ENCODE results near the gene AQP1.

The AQP1 gene

DNA sequence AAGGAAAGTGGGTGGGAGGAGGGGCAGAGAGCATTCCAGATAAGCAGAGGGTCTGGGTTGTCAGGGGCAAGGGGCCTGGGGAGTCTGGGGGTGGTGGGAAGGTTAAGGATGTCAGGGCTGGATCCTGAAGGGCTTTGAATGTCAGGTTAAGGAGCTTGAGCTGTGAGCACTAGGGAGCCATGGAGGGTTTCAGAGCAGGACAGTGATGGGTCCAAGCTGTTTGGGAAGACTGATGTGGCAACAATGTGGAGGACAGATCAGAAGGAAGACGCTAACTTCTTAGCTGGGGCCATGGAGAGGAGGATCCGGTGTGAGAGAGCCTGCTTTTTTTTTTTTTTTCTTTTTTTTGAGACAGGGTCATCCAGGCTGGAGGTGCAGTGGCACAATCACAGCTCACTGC, 13.9 kb upstream of the AQP1 start:
- TF ChIP-seq, protein P1, sequence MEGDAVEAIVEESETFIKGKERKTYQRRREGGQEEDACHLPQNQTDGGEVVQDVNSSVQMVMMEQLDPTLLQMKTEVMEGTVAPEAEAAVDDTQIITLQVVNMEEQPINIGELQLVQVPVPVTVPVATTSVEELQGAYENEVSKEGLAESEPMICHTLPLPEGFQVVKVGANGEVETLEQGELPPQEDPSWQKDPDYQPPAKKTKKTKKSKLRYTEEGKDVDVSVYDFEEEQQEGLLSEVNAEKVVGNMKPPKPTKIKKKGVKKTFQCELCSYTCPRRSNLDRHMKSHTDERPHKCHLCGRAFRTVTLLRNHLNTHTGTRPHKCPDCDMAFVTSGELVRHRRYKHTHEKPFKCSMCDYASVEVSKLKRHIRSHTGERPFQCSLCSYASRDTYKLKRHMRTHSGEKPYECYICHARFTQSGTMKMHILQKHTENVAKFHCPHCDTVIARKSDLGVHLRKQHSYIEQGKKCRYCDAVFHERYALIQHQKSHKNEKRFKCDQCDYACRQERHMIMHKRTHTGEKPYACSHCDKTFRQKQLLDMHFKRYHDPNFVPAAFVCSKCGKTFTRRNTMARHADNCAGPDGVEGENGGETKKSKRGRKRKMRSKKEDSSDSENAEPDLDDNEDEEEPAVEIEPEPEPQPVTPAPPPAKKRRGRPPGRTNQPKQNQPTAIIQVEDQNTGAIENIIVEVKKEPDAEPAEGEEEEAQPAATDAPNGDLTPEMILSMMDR (IDR thresholded peaks at IDR 0.05; ENCODE audit: borderline replicate concordance, control extremely low read depth, extremely low read depth, insufficient read depth, missing control alignments), result no peak
- no peak for DNase-seq (ENCODE audit: low spot score)
- in situ Hi-C loops (cut with MboI; ENCODE audit: low sequenced_read_pairs, unreplicated experiment), result no loop called here

DNA sequence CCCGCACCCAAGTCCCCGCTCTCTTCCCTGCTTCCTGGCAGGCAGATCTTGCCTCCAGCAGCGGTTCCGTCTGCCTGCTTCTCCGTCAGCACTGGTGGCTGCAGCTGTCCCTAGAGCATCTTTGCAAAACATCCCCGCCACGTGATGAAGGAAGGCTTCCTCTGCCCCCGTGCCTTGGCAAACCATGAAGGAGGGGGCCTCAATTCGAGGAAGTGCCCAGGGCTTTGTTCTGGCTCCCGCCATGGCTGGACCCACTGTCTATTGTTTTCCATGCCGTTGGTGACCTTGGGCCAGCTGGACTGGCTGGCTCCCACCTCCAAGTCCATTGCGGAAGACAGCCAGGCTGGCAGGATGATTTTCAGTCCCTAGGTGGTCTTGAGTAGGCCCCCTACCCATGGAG, 13.2 kb upstream of the AQP1 start:
- no peak for DNase-seq (ENCODE audit: low spot score)
- in situ Hi-C loops (cut with MboI; ENCODE audit: low sequenced_read_pairs, unreplicated experiment), result no loop called here
- TF ChIP-seq, protein P1 (IDR thresholded peaks at IDR 0.05; ENCODE audit: borderline replicate concordance, control extremely low read depth, extremely low read depth, insufficient read depth, missing control alignments), result no peak

DNA sequence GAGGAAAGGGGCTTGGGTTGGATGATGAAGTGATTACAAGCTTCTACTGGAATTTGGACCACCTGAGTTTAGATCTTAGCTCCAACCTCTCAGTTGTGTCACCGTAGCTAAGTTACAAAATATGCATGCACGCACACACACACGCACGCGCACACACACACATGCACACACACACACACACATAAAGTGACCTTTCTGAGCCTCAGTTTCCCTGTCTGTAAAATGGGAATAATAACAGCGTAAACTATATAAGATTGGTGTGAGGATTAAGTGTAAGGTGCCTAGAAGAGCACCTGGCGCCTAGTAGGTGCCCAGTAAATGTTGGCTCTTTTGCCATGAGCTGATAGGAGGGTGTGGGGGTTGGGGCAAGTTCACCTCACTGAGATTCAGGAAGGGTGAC, 12.6 kb upstream of the AQP1 start:
- DNase-seq (ENCODE audit: low spot score), result no peak
- TF ChIP-seq, protein P1 (IDR thresholded peaks at IDR 0.05; ENCODE audit: borderline replicate concordance, control extremely low read depth, extremely low read depth, insufficient read depth, missing control alignments), result no peak
- in situ Hi-C loops (cut with MboI; ENCODE audit: low sequenced_read_pairs, unreplicated experiment), result no loop called here

DNA sequence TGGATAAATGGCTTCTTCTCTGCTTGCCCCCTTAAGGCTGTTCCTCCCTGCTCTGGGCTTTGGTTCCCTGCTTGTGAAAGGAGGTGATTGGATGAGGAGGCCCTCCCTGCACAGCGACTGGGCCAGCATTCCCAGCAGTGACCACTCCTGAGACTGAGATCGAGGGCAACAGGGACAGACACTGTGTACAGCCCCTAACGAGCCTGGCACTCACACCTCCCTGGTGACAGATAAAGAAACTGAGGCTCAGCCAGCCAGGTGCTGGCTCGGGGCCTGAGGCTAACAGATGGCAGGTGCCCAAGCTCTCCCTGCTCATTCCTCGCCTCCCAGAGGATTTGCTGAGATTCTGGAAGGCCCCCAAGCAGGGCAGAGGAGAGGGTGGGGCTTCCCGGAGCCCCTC, 12.0 kb upstream of the AQP1 start:
- DNase-seq (ENCODE audit: low spot score), result no peak
- in situ Hi-C loops (cut with MboI; ENCODE audit: low sequenced_read_pairs, unreplicated experiment), result no loop called here
- TF ChIP-seq, protein P1 (IDR thresholded peaks at IDR 0.05; ENCODE audit: borderline replicate concordance, control extremely low read depth, extremely low read depth, insufficient read depth, missing control alignments), result no peak

DNA sequence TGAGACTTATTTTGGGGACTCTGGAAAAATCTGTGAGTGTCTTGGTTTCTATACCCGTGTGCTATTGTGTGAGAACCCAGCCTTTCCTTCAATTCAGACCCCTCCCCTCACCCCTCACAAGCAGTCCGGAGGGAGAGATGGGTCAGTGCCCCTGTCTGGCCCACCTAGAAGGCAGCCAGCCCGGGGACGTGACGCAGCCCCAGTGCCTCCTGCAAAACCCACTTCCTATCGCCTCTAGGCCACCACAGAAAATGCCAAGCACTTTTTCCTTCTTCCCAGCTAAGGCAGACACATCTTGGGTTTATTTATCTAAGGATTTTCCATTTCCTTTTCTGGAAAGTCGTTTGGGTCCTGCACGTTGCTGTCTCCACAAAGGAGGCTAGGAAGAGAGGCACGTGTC, 11.6 kb upstream of the AQP1 start:
- in situ Hi-C loops (cut with MboI; ENCODE audit: low sequenced_read_pairs, unreplicated experiment), result no loop called here
- TF ChIP-seq, protein P1 (IDR thresholded peaks at IDR 0.05; ENCODE audit: borderline replicate concordance, control extremely low read depth, extremely low read depth, insufficient read depth, missing control alignments), result no peak
- no peak for DNase-seq (ENCODE audit: low spot score)

GRCh38 chr7:30900803-30901362, 10.8 kb upstream of the AQP1 start:
- TF ChIP-seq, protein P1 (IDR thresholded peaks at IDR 0.05; ENCODE audit: borderline replicate concordance, control extremely low read depth, extremely low read depth, insufficient read depth, missing control alignments), result no peak
- in situ Hi-C loops (cut with MboI; ENCODE audit: low sequenced_read_pairs, unreplicated experiment), result no loop called here
- no peak for DNase-seq (ENCODE audit: low spot score)

DNA sequence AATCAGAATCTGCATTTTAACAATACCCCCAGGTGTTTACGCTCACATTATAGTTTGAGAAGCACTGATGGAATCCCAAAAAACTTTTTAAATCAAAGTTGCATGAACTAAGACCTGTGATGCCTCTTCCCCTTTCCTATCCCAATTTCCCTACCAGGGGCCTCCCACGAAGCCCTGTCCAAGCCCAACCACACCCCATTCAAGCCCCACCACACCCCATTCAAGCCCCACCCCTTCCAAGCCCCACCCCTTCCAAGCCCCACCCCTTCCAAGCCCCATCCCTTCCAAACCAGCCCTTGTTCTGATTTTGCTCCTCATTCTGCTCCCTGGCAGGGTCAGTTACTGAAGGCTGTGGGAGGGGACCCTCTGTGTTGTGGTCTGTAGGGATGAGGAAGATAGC, 9.8 kb upstream of the AQP1 start:
- in situ Hi-C loops (cut with MboI; ENCODE audit: low sequenced_read_pairs, unreplicated experiment), result no loop called here
- TF ChIP-seq, protein P1 (IDR thresholded peaks at IDR 0.05; ENCODE audit: borderline replicate concordance, control extremely low read depth, extremely low read depth, insufficient read depth, missing control alignments), result no peak
- DNase-seq (ENCODE audit: low spot score), result no peak
